Keratinocyte (primary cell): Measurements from ENCODE around the gene TYSND1.

Experiments
- CTCF ChIP-seq, 3 experiments: IDR thresholded peaks in 1 of 3; conservative IDR thresholded peaks in 1 of 3; optimal IDR thresholded peaks in 1 of 3; 2 replicates in 2 of 3; 3 replicates in 1 of 3; pipeline versions ENCODE3 to v1.5.1; 2011; ENCODE audit warnings: low read length in 3 of 3, mild to moderate bottlenecking in 3 of 3, moderate library complexity in 2 of 3, control low read depth in 1 of 3, inconsistent platforms in 1 of 3; ENCODE audit not compliant: insufficient read depth in 2 of 3; ENCODE audit errors: extremely low read depth in 1 of 3
- EZH2 ChIP-seq: IDR thresholded peaks from one replicate; pipeline ENCODE4 v1.6.1; 2012; ENCODE audit warnings: inconsistent platforms, mild to moderate bottlenecking, low read length, moderate library complexity

- TF ChIP-seq CTCF (optimal IDR thresholded peaks at IDR 0.05 in 1 of 3, IDR thresholded peaks at IDR 0.05 in 1 of 3, conservative IDR thresholded peaks at IDR 0.05 in 1 of 3; ENCODE audit: extremely low read depth in 1 of 3, insufficient read depth in 2 of 3, low read length in 3 of 3) (no peak), EZH2 (no peak)
Observed at GRCh38 chr10:70140297-70140696, 6.2 kb downstream of the TYSND1 start.
